ENCODE data around the gene RABL6.
"Not testable (repeated sequence)": the region's sequence is repeated elsewhere in the genome, so short reads cannot be mapped to it uniquely, and the experiment has no call there.

Gene RABL6

GRCh38 chr9:136881691-136882108 lies 74.0 kb downstream of the RABL6 start:
- TF ChIP-seq CTCF (IDR thresholded peaks at IDR 0.05; ENCODE audit: low read depth, low read length), result no peak
- DNase-seq (ENCODE audit: low read depth in 2 of 2), result peak in 1 of 2 donors; percentile 60
- peak overlapping the region; percentile 5 to 14 for H3K4me3 ChIP-seq (replicated peaks in 1 of 2; ENCODE audit: low read depth in 2 of 2, low read length in 2 of 2)

- TF ChIP-seq CTCF (IDR thresholded peaks at IDR 0.05; ENCODE audit: low read depth, low read length), result peak; percentile 8
- peak overlapping the region; percentile 5 to 34 for H3K4me3 ChIP-seq (replicated peaks in 1 of 2; ENCODE audit: low read depth in 2 of 2, low read length in 2 of 2)
Observed at GRCh38 chr9:136882109-136882946, 74.6 kb downstream of the RABL6 start.

GRCh38 chr9:136882947-136883283 lies 75.2 kb downstream of the RABL6 start:
- not testable (repeated sequence) for H3K4me3 ChIP-seq (replicated peaks in 1 of 2; ENCODE audit: low read depth in 2 of 2, low read length in 2 of 2); DNase-seq (ENCODE audit: low read depth in 2 of 2)

More at GRCh38 chr9:136882109-136882946, 74.6 kb downstream of the RABL6 start:
- peak; percentile 77 to 85 for DNase-seq (ENCODE audit: low read depth in 2 of 2)

GRCh38 chr9:136883670-136884069 lies 75.9 kb downstream of the RABL6 start:
- DNase-seq (ENCODE audit: low read depth in 2 of 2); H3K4me3 ChIP-seq (replicated peaks in 1 of 2; ENCODE audit: low read depth in 2 of 2, low read length in 2 of 2): not testable (repeated sequence)

GRCh38 chr9:136885950-136886578 lies 78.3 kb downstream of the RABL6 start, which contains the start of gene TRAF2:
Gene TRAF2, plus strand, starts transcription at chr9:136886516. Its CDS starts 12,225 bp downstream, at chr9:136898741.
- DNase-seq (ENCODE audit: low read depth in 2 of 2), result peak; percentile 99 to 100
- peak within 1 kb of the TSS; percentile 71 to 80 for H3K4me3 ChIP-seq (replicated peaks in 1 of 2; ENCODE audit: low read depth in 2 of 2, low read length in 2 of 2)
- TF ChIP-seq CTCF (IDR thresholded peaks at IDR 0.05; ENCODE audit: low read depth, low read length), result no peak

GRCh38 chr9:136886610-136887597 lies 79.2 kb downstream of the RABL6 start:
- TF ChIP-seq CTCF (IDR thresholded peaks at IDR 0.05; ENCODE audit: low read depth, low read length), result no peak
- peak; percentile 12 to 28 for DNase-seq (ENCODE audit: low read depth in 2 of 2)
- peak overlapping the region; percentile 66 to 80 for H3K4me3 ChIP-seq (replicated peaks in 1 of 2; ENCODE audit: low read depth in 2 of 2, low read length in 2 of 2)

GRCh38 chr9:136888454-136888853 lies 80.7 kb downstream of the RABL6 start:
- TF ChIP-seq CTCF (IDR thresholded peaks at IDR 0.05; ENCODE audit: low read depth, low read length), result no peak
- H3K4me3 ChIP-seq (replicated peaks in 1 of 2; ENCODE audit: low read depth in 2 of 2, low read length in 2 of 2), result no peak overlapping the region
- no peak for DNase-seq (ENCODE audit: low read depth in 2 of 2)

Data from cardiac fibroblast (primary cell).